Upper lobe of left lung (tissue), 4 donors: Measurements from ENCODE around the gene PTPRM.

Experiments used
- POLR2A ChIP-seq, 4 donors: fragments of 450-650 bp; IDR thresholded peaks; one replicate each; pipeline ENCODE4 v1.5.1; 2016 to 2017; ENCODE audit warnings: antibody characterized with exemption in 4 of 4, mild to moderate bottlenecking in 2 of 4
- POLR2AphosphoS5 ChIP-seq, 2 donors: sonication (generic); formaldehyde crosslinking; IDR thresholded peaks; one replicate each; pipeline ENCODE4 v1.5.1; 2017; ENCODE audit warnings: antibody characterized with exemption in 2 of 2

GRCh38 chr18:7729868-7730267 is 162.8 kb downstream of the PTPRM start:
- TF ChIP-seq POLR2A (IDR thresholded peaks at IDR 0.05) (no peak), POLR2AphosphoS5 (IDR thresholded peaks at IDR 0.05) (no peak)
